GM19193 (cell line): ENCODE measurements around the gene ATP5MC3.

Experiments used
- POLR2A ChIP-seq: IDR thresholded peaks from 4 replicates; pipeline ENCODE4 v1.6.1; 2011; ENCODE audit not compliant: insufficient read depth, insufficient read length; ENCODE audit errors: extremely low read depth

ATP5MC3 gene

DNA sequence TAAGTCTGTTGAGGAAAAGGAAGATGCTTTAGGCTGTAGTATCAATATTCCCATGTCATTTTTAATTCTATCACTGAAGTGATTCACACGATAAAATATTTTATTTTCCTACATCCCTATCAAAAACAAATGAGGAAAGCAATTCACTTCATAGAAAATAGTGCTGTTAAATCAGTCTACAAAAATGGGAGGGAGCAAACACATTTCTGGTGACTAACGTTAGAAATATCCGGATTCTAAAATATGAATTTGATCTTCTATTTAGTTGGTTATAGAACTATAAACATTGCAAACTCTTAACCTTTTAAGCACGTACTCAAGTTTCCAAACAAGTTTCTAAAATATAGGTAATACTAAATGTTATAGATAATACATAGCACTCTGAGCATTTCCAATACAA, 34.3 kb downstream of the ATP5MC3 start:
- TF ChIP-seq POLR2A: no peak

GRCh38 chr2:175143678-175144077, 37.8 kb downstream of the ATP5MC3 start:
- no peak for TF ChIP-seq POLR2A

- TF ChIP-seq POLR2A: no peak
Measured at GRCh38 chr2:175143191-175143590, 38.3 kb downstream of the ATP5MC3 start.

DNA sequence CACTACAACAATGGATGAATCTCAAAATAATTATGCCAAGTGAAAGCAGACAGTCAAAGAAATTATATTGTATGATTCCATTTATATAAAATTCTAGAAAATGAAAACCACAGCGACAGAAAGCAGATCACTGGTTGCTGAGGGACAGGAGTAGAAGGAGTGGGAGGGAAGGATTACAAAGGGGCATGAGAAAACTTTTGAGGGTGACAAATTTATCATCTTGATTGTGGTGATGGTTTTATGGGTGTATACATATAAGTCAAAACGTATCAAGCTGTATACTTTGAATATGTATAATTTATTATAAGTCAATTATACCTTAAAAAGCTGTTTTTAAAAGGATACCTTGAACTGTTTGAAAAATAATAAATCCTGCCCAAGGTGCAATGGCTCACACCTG, 41.2 kb downstream of the ATP5MC3 start:
- TF ChIP-seq POLR2A: no peak

DNA sequence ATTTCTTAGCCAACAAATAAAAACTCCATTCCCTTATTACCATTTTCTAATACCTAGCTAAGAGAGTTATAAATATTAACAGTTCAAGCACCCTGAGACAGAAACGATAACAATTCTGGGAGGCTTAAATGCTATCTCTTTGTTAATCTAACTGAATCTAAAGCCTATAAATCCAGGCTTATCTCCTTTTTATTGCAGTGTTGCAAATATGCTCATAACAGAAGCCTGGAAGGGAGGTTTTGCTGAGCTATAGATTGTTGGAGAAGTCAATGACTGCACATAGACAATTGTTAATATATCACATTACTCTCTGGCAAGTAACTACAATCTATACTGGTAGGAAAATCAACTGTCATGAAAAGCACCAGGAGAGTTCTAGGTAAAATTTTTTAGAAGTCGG, 43.7 kb downstream of the ATP5MC3 start:
- no peak for TF ChIP-seq POLR2A

GRCh38 chr2:175136334-175137215, 44.9 kb downstream of the ATP5MC3 start:
- TF ChIP-seq POLR2A: no peak

- TF ChIP-seq POLR2A: no peak
Measured at GRCh38 chr2:175135862-175136261, 45.6 kb downstream of the ATP5MC3 start.

DNA sequence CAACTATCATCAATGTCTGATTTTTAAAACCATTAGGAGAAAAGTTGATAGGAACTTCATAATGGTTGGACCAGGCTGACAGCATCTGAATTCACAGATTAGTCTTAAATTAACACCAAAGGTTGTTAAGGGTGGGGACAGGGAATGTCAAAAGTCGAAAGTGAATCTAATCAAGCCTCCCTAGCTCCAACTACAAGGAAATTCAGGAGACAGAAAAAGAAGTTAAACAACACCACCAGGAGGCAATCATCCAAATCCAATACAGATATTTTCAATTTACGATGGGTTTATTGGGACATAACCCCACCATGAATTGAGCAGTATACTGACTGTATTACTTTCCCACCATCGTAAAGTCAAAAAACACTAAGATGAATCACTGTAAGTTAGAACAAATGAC, 46.3 kb downstream of the ATP5MC3 start:
- no peak for TF ChIP-seq POLR2A

GRCh38 chr2:175131252-175131651, 50.3 kb downstream of the ATP5MC3 start:
- no peak for TF ChIP-seq POLR2A

DNA sequence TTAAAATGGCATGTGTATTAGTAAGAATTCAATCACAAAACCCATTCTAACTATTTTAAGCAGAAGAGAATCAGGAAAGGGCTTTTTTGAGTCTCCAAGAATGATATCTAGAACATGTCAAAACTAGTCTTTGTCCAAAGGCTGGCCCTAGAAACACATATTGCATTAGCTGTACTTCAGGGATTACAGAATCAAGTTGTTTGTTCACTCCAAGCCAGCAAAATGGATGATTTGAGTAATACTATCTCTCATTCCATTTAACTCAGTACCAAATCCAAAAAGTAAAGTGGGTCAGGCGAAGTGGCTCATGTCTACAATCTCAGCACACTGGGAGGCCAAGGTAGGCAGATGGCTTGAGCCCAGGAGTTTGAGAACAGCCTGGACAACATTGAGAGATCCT, 54.8 kb downstream of the ATP5MC3 start:
- TF ChIP-seq POLR2A: no peak
